Suprapubic skin (tissue), 4 donors: Measurements from ENCODE around the gene CFAP20DC. TPM values are rescaled to one million over a fixed set of nuclear protein-coding genes. Genes with fewer than 3 reads are reported as not detected.
"Not testable (repeated sequence)": the region's sequence is repeated elsewhere in the genome, so short reads cannot be mapped to it uniquely, and the experiment has no call there.

ENCODE experiments used
- DNase-seq, 2 donors: peaks; one replicate each; pipeline ENCODE4 v3.0.0-alpha.2; 2019; ENCODE audit warnings: low spot score in 2 of 2
- H3K27ac ChIP-seq: fragments of 200-600 bp; sonication (generic); one replicate; pipeline ENCODE4 v1.5.1; 2019
- H3K27me3 ChIP-seq: fragments of 200-600 bp; sonication (generic); one replicate; pipeline ENCODE4 v1.5.1; 2019
- H3K36me3 ChIP-seq: fragments of 200-600 bp; sonication (generic); one replicate; pipeline ENCODE4 v1.5.1; 2019
- H3K4me1 ChIP-seq: fragments of 200-600 bp; sonication (generic); one replicate; pipeline ENCODE4 v1.5.1; 2019
- H3K4me3 ChIP-seq: fragments of 200-600 bp; sonication (generic); one replicate; pipeline ENCODE4 v1.5.1; 2019; ENCODE audit warnings: mild to moderate bottlenecking
- H3K9me3 ChIP-seq: fragments of 200-600 bp; sonication (generic); one replicate; pipeline ENCODE4 v1.5.1; 2019
- EP300 ChIP-seq: sonication (generic); formaldehyde crosslinking; IDR thresholded peaks from one replicate; pipeline ENCODE4 v1.6.1; 2017; ENCODE audit warnings: antibody characterized with exemption
- POLR2A ChIP-seq, 2 donors: fragments of 450-650 bp; IDR thresholded peaks; one replicate each; pipeline ENCODE4 v1.6.1; 2017; ENCODE audit warnings: antibody characterized with exemption in 2 of 2, mild to moderate bottlenecking in 2 of 2, moderate library complexity in 2 of 2
- POLR2AphosphoS5 ChIP-seq, 3 donors: sonication (generic); formaldehyde crosslinking; IDR thresholded peaks; one replicate each; pipeline ENCODE4 v1.6.1; 2017; ENCODE audit warnings: antibody characterized with exemption in 3 of 3
- WGBS: methylation state at CpG from one replicate; pipeline ENCODE4 v1.1.5; 2018; 5-methylcytosine and 5-hydroxymethylcytosine counted together
- total RNA-seq, 4 donors: library from RNA; depleted of rRNA; stranded (reverse); fragments of >200 nt; gene quantifications; one replicate each; pipeline ENCODE4 v1.1.0, GENCODE V29; 2016
- TF ChIP-seq, protein P1 (sequence below), 2 donors: fragments of 200-600 bp in 1 of 2; fragments of 450-650 bp in 1 of 2; sonication (generic) in 1 of 2; IDR thresholded peaks; one replicate each; pipeline ENCODE4 v1.5.1; 2016 to 2019; ENCODE audit warnings: antibody characterized with exemption in 2 of 2, mild to moderate bottlenecking in 1 of 2, moderate library complexity in 1 of 2

Gene CFAP20DC
- 1 to 10 TPM in 2 of 4 donors, under 1 TPM in 2; 0.53 to 2.3 (median 0.94) TPM for total RNA-seq

DNA sequence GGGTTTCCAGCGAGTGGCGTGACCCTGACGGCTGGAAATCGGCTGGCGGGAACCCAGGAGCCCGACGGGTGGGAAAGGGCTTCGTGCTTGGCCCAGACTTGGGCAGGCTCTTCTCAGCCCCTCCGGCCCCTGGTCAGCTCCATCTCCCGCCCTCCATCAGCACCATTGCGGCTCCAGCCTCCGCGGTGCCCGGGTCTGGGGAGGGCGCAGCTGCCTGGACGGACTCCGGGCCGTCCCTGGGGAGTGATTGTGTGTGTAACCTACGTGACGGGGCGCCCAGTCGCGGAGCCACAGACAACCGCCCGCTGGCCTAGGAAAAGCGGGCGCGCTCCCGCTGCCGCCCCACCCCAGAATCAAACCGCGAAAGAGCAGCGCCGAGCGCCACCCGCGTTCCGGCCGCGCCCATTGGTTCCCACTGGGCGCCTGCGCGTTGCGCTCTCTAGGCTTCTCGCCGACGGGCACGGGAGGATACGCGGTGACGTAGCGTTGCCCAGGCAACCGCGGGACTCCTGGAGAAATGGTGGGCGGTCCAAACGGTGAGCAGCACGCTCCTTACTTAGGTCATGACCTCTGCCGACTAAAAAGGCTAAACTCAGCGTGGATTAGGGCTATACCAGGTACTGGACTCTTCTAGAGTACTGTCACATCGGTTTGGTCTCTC, at the start of gene CFAP20DC:
Gene CFAP20DC, minus strand, starts transcription at position 355 of the 661 bp plus-strand sequence. CDS start 394 bp downstream, outside the sequence.
- Histone ChIP-seq H3K27ac (peak within 1 kb of the TSS; percentile 10), H3K36me3 (no peaks in the 10 kb centered on the region), H3K27me3 (no peaks in the 10 kb centered on the region), H3K4me3 (peak within 1 kb of the TSS; percentile 61), H3K9me3 (no peaks in the 10 kb centered on the region), H3K4me1 (peaks cover 12% of the 10 kb centered on the region)
- DNase-seq: peak; percentile 95
- under 1% methylated on average over 17 of the region's 60 CpGs for WGBS
- TF ChIP-seq POLR2A (IDR thresholded peaks at IDR 0.05): peak in 1 of 2 donors; percentile 21
- TF ChIP-seq POLR2AphosphoS5 (IDR thresholded peaks at IDR 0.05): peak in 1 of 3 donors; percentile 27
- no peak for TF ChIP-seq EP300
- TF ChIP-seq, protein P1, sequence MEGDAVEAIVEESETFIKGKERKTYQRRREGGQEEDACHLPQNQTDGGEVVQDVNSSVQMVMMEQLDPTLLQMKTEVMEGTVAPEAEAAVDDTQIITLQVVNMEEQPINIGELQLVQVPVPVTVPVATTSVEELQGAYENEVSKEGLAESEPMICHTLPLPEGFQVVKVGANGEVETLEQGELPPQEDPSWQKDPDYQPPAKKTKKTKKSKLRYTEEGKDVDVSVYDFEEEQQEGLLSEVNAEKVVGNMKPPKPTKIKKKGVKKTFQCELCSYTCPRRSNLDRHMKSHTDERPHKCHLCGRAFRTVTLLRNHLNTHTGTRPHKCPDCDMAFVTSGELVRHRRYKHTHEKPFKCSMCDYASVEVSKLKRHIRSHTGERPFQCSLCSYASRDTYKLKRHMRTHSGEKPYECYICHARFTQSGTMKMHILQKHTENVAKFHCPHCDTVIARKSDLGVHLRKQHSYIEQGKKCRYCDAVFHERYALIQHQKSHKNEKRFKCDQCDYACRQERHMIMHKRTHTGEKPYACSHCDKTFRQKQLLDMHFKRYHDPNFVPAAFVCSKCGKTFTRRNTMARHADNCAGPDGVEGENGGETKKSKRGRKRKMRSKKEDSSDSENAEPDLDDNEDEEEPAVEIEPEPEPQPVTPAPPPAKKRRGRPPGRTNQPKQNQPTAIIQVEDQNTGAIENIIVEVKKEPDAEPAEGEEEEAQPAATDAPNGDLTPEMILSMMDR (IDR thresholded peaks at IDR 0.05): no peak

DNA sequence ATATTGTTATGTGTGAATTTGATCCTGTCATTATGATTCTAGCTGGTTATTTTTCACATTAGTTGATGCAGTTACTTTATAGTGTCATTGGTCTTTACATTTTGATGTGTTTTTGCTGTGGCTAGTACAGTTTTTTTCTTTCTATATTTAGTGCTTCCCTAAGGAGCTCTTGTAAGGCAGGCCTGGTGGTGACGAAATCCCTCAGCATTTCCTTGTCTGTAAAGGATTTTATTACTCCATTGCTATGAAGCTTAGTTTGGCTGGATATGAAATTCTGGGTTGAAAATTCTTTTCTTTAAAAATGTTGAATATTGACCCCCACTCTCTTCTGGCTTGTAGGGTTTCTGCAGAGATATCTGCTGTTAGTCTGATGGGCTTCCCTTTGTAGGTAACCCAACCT, 48.7 kb upstream of the CFAP20DC start:
- H3K36me3 ChIP-seq, H3K27ac ChIP-seq, H3K27me3 ChIP-seq, H3K4me3 ChIP-seq, H3K9me3 ChIP-seq, DNase-seq, H3K4me1 ChIP-seq: not testable (repeated sequence)
- WGBS: 57% methylated on average over 1 of the region's 1 CpG

DNA sequence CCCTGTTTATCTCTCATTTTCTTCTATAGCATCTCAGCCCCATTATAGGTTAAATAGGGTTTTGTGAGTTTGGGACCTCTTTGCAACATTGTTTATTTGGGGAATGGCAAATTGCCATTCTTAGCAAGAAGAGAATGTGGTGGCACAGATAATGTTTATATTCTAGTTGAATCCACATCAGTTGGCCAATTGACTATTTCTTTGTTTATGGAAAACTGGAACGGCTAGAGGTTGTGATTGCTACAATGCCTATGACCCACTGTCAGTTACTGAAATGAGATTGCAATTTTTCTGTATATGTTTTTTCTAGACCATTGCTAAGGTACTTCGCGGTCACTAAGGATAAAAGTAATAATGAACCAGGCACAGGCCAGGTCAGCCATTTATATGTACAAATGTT, 44.6 kb upstream of the CFAP20DC start:
- Histone ChIP-seq H3K9me3 (no peaks in the 10 kb centered on the region), H3K4me1 (no peaks in the 10 kb centered on the region), H3K27ac (no peak overlapping the region), H3K27me3 (no peaks in the 10 kb centered on the region), H3K36me3 (no peaks in the 10 kb centered on the region), H3K4me3 (no peak overlapping the region)
- WGBS: 84% methylated on average over 3 of the region's 3 CpGs
- TF ChIP-seq POLR2A (IDR thresholded peaks at IDR 0.05) (no peak), POLR2AphosphoS5 (IDR thresholded peaks at IDR 0.05) (no peak), EP300 (no peak)
- TF ChIP-seq, protein P1 (IDR thresholded peaks at IDR 0.05): no peak
- no peak for DNase-seq

GRCh38 chr3:59093521-59093920, 43.7 kb upstream of the CFAP20DC start:
- Histone ChIP-seq H3K9me3 (no peaks in the 10 kb centered on the region), H3K27me3 (no peaks in the 10 kb centered on the region), H3K27ac (no peak overlapping the region), H3K4me1 (no peaks in the 10 kb centered on the region), H3K4me3 (no peak overlapping the region), H3K36me3 (no peaks in the 10 kb centered on the region)
- WGBS: 81% methylated on average over 1 of the region's 1 CpG
- DNase-seq: no peak
- TF ChIP-seq POLR2AphosphoS5 (IDR thresholded peaks at IDR 0.05) (no peak), POLR2A (IDR thresholded peaks at IDR 0.05) (no peak), EP300 (no peak)
- TF ChIP-seq, protein P1 (IDR thresholded peaks at IDR 0.05): no peak

DNA sequence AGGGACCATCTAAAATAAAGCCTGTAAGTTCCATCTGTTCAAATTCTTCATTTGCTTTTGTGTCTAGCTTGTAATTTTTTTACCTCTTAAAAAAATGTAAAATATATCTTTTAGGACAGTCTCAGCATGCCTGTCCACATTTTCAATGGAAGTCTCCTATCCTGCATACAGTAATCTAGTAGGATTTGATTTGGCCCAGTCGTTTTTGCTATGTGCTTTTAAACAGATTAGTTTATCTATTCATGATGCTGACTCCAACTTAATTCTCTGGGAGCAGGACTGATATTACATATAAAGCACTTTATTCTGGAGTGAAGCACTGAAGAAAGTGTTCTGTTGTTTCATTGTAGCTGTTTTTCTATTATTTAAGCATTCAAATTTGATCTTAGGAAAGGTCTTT, 38.9 kb upstream of the CFAP20DC start:
- Histone ChIP-seq H3K27me3 (no peaks in the 10 kb centered on the region), H3K4me3 (no peak overlapping the region), H3K9me3 (no peaks in the 10 kb centered on the region), H3K27ac (no peak overlapping the region), H3K36me3 (no peaks in the 10 kb centered on the region), H3K4me1 (no peaks in the 10 kb centered on the region)
- 59% methylated on average over 1 of the region's 1 CpG for WGBS
- TF ChIP-seq, protein P1 (IDR thresholded peaks at IDR 0.05): no peak
- TF ChIP-seq POLR2A (IDR thresholded peaks at IDR 0.05): no peak
- no peak for TF ChIP-seq EP300
- TF ChIP-seq POLR2AphosphoS5 (IDR thresholded peaks at IDR 0.05): no peak
- no peak for DNase-seq

- Histone ChIP-seq H3K4me3 (no peak overlapping the region), H3K36me3 (no peaks in the 10 kb centered on the region), H3K27me3 (no peaks in the 10 kb centered on the region), H3K27ac (no peak overlapping the region), H3K9me3 (no peaks in the 10 kb centered on the region), H3K4me1 (no peaks in the 10 kb centered on the region)
- TF ChIP-seq POLR2A (IDR thresholded peaks at IDR 0.05) (no peak), POLR2AphosphoS5 (IDR thresholded peaks at IDR 0.05) (no peak), EP300 (no peak)
- TF ChIP-seq, protein P1 (IDR thresholded peaks at IDR 0.05): no peak
- no peak for DNase-seq
- 46% methylated on average over 3 of the region's 3 CpGs for WGBS
Observed at GRCh38 chr3:59085976-59086375, 36.2 kb upstream of the CFAP20DC start.
